RPMI7951 (cell line): Measurements from ENCODE around the gene NDUFB10. TPM values are rescaled to one million over a fixed set of nuclear protein-coding genes. Genes with fewer than 3 reads are reported as not detected.
"Not testable (repeated sequence)": the region's sequence is repeated elsewhere in the genome, so short reads cannot be mapped to it uniquely, and the experiment has no call there.

Experiments used
- DNase-seq: peaks from one replicate; pipeline ENCODE4 v3.0.0-alpha.2; 2012; ENCODE audit warnings: low read depth
- total RNA-seq: library from RNA; depleted of rRNA; stranded (reverse); fragments of >200 nt; shearing (Covaris generic); gene quantifications from 2 replicates; pipeline ENCODE4 v1.2.3, GENCODE V29; 2014

The NDUFB10 gene
- total RNA-seq, 1 experiment from 2014 or later, result 209 TPM

GRCh38 chr16:1946495-1947368 is 12.6 kb upstream of the NDUFB10 start:
- DNase-seq, result no peak

GRCh38 chr16:1947369-1947670 is 12.0 kb upstream of the NDUFB10 start:
- DNase-seq, result no peak

- DNase-seq, result no peak
Observed at GRCh38 chr16:1949507-1949906, 9.8 kb upstream of the NDUFB10 start.

GRCh38 chr16:1950047-1950446 is 9.3 kb upstream of the NDUFB10 start:
- no peak for DNase-seq

GRCh38 chr16:1950559-1950958 is 8.8 kb upstream of the NDUFB10 start:
- no peak for DNase-seq

GRCh38 chr16:1953734-1954133 is 5.6 kb upstream of the NDUFB10 start:
- no peak for DNase-seq

- not testable (repeated sequence) for DNase-seq
Observed at GRCh38 chr16:1957434-1958142, 1.8 kb upstream of the NDUFB10 start.

GRCh38 chr16:1958143-1958491 is 1.2 kb upstream of the NDUFB10 start:
- DNase-seq, result not testable (repeated sequence)

GRCh38 chr16:1958715-1959268 is 546 bp upstream of the NDUFB10 start:
- DNase-seq, result no peak

GRCh38 chr16:1960665-1961630 is 1.6 kb downstream of the NDUFB10 start:
- DNase-seq, result peak; percentile 40

GRCh38 chr16:1961651-1962067 is 2.3 kb downstream of the NDUFB10 start:
- DNase-seq, result no peak

- DNase-seq, result not testable (repeated sequence)
Observed at GRCh38 chr16:1962161-1963153, 3.1 kb downstream of the NDUFB10 start.

GRCh38 chr16:1963806-1964505 is 4.6 kb downstream of the NDUFB10 start:
- peak; percentile 44 for DNase-seq

- peak; percentile 96 for DNase-seq
Observed at GRCh38 chr16:1964506-1965395, 5.4 kb downstream of the NDUFB10 start, which contains the start of gene RPS2. RPS2 (minus strand) TSS chr16:1964826; CDS start chr16:1964625, 201 bp downstream.

- DNase-seq, result no peak
Observed at GRCh38 chr16:1965396-1966001, 6.2 kb downstream of the NDUFB10 start.

- no peak for DNase-seq
Observed at GRCh38 chr16:1966460-1966859, 7.1 kb downstream of the NDUFB10 start, which contains the start of gene RNF151. RNF151 (plus strand) TSS chr16:1966856; CDS start chr16:1966882, 26 bp downstream.

GRCh38 chr16:1968146-1968953 is 9.0 kb downstream of the NDUFB10 start:
- no peak for DNase-seq
